Left ventricle myocardium inferior (tissue), 1 donor: ENCODE results near the gene ESPNL. TPM values are rescaled to one million over a fixed set of nuclear protein-coding genes. Genes with fewer than 3 reads are reported as not detected.

Source experiments
- DNase-seq: peaks from one replicate; pipeline ENCODE4 v3.0.0-alpha.2; 2020
- H3K27ac ChIP-seq: fragments of 200-600 bp; replicated peaks from 2 replicates; pipeline ENCODE4 v1.8.0; 2021
- H3K27me3 ChIP-seq: fragments of 200-600 bp; 2 replicates; pipeline ENCODE4 v1.8.0; 2021; ENCODE audit warnings: low read depth
- H3K36me3 ChIP-seq: fragments of 200-600 bp; 2 replicates; pipeline ENCODE4 v1.8.0; 2021
- H3K4me1 ChIP-seq: fragments of 200-600 bp; 2 replicates; pipeline ENCODE4 v1.8.0; 2021
- H3K4me3 ChIP-seq: fragments of 200-600 bp; 2 replicates; pipeline ENCODE4 v1.8.0; 2021; ENCODE audit warnings: mild to moderate bottlenecking, moderate library complexity
- H3K9me3 ChIP-seq: fragments of 200-600 bp; replicated peaks from 2 replicates; pipeline ENCODE4 v1.8.0; 2021
- intact Hi-C: fragments of 100-400 bp; cut with micrococcal nuclease; formaldehyde crosslinking; loops from one replicate; pipeline ENCODE4 v1.11.0; 2022
- total RNA-seq: library from RNA; stranded (reverse); fragmentation: NEBNext Ultra II Directional; extraction: Animal tissue kit (Norgen Biotek cat#: 25700); gene quantifications from one replicate; pipeline ENCODE4 v1.2.1, GENCODE V29; 2021
- TF ChIP-seq, protein P1 (sequence below): fragments of 200-600 bp; IDR thresholded peaks from 2 replicates; pipeline ENCODE4 v1.8.0; 2021; ENCODE audit warnings: antibody characterized with exemption, mild to moderate bottlenecking, borderline replicate concordance
- donor health status: DM: no; HTN: yes; CAD: no; lungs with severe emphysema.

ESPNL gene
- total RNA-seq, 1 donor from 2014 or later, result not detected

DNA sequence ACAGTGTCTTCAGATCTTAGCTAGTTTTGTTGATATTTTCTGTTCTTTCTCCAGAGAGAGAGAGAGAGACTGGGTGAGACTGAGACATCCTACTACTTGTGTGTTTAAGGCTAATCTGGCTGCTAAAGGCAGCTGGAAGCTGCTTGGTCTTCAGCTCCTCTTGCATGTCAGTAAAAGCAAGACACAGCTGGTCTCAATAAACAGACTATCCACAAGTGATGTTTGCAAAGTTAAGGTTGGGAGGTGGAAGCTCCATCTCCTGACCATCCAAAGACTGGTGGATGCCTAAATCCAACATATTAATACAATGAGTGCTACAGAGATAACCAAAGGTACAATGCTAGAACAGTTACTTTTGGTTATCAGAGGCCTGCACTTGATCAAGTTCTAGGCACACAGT lies 76.5 kb downstream of the ESPNL start:
- Histone ChIP-seq H3K9me3 (no peaks in the 10 kb centered on the region), H3K36me3 (peaks cover 97% of the 10 kb centered on the region)

GRCh38 chr2:238180554-238180953 lies 80.4 kb downstream of the ESPNL start:
- Histone ChIP-seq H3K27me3 (no peaks in the 10 kb centered on the region), H3K27ac (no peak overlapping the region), H3K9me3 (no peaks in the 10 kb centered on the region), H3K4me1 (peaks cover 15% of the 10 kb centered on the region), H3K36me3 (peaks cover 97% of the 10 kb centered on the region), H3K4me3 (no peak overlapping the region)
- intact Hi-C loops, result no loop called here
- no peak for DNase-seq
- TF ChIP-seq, protein P1, sequence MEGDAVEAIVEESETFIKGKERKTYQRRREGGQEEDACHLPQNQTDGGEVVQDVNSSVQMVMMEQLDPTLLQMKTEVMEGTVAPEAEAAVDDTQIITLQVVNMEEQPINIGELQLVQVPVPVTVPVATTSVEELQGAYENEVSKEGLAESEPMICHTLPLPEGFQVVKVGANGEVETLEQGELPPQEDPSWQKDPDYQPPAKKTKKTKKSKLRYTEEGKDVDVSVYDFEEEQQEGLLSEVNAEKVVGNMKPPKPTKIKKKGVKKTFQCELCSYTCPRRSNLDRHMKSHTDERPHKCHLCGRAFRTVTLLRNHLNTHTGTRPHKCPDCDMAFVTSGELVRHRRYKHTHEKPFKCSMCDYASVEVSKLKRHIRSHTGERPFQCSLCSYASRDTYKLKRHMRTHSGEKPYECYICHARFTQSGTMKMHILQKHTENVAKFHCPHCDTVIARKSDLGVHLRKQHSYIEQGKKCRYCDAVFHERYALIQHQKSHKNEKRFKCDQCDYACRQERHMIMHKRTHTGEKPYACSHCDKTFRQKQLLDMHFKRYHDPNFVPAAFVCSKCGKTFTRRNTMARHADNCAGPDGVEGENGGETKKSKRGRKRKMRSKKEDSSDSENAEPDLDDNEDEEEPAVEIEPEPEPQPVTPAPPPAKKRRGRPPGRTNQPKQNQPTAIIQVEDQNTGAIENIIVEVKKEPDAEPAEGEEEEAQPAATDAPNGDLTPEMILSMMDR, result no peak

More for the DNA sequence above, 76.5 kb downstream of the ESPNL start:
- Histone ChIP-seq H3K27ac (no peak overlapping the region), H3K4me1 (no peaks in the 10 kb centered on the region), H3K4me3 (no peak overlapping the region), H3K27me3 (no peaks in the 10 kb centered on the region)
- intact Hi-C loops, result no loop called here
- no peak for DNase-seq
- TF ChIP-seq, protein P1, result no peak

GRCh38 chr2:238182362-238182761 lies 82.2 kb downstream of the ESPNL start:
- no peaks in the 10 kb centered on the region for H3K27me3 ChIP-seq
- H3K4me3 ChIP-seq, result no peak overlapping the region
- peaks cover 100% of the 10 kb centered on the region for H3K36me3 ChIP-seq

More at GRCh38 chr2:238182362-238182761, 82.2 kb downstream of the ESPNL start:
- H3K27ac ChIP-seq, result no peak overlapping the region
- H3K4me1 ChIP-seq, result peaks cover 22% of the 10 kb centered on the region
- TF ChIP-seq, protein P1, result no peak
- H3K9me3 ChIP-seq, result no peaks in the 10 kb centered on the region
- no peak for DNase-seq
- intact Hi-C loops, result no loop called here

Other genes starting within 250 kb of the ESPNL start
- gene RAMP1, start 240.7 kb upstream of the ESPNL start, total RNA-seq, result 168 TPM
- 63.5 TPM for gene UBE2F, start 133.3 kb upstream of the ESPNL start, total RNA-seq
- 10.9 TPM for gene SCLY, start 39.3 kb upstream of the ESPNL start, total RNA-seq
- 17.3 TPM for gene KLHL30, start 38.3 kb downstream of the ESPNL start, total RNA-seq
- 0.44 TPM for gene ERFE, start 58.6 kb downstream of the ESPNL start, total RNA-seq
- gene ILKAP, start 103.4 kb downstream of the ESPNL start, total RNA-seq, result 26.5 TPM
- gene HES6, start 139.7 kb downstream of the ESPNL start, total RNA-seq, result 2.7 TPM
- gene PER2, start 188.3 kb downstream of the ESPNL start, total RNA-seq, result 3.4 TPM
- 14.6 TPM for gene TRAF3IP1, start 220.2 kb downstream of the ESPNL start, total RNA-seq